Pons (tissue), 1 donor: Measurements from ENCODE around the gene CD6.

Experiments
- DNase-seq: peaks from one replicate; pipeline ENCODE4 v3.0.0-alpha.2; 2016; ENCODE audit warnings: low spot score

CD6 gene

DNA sequence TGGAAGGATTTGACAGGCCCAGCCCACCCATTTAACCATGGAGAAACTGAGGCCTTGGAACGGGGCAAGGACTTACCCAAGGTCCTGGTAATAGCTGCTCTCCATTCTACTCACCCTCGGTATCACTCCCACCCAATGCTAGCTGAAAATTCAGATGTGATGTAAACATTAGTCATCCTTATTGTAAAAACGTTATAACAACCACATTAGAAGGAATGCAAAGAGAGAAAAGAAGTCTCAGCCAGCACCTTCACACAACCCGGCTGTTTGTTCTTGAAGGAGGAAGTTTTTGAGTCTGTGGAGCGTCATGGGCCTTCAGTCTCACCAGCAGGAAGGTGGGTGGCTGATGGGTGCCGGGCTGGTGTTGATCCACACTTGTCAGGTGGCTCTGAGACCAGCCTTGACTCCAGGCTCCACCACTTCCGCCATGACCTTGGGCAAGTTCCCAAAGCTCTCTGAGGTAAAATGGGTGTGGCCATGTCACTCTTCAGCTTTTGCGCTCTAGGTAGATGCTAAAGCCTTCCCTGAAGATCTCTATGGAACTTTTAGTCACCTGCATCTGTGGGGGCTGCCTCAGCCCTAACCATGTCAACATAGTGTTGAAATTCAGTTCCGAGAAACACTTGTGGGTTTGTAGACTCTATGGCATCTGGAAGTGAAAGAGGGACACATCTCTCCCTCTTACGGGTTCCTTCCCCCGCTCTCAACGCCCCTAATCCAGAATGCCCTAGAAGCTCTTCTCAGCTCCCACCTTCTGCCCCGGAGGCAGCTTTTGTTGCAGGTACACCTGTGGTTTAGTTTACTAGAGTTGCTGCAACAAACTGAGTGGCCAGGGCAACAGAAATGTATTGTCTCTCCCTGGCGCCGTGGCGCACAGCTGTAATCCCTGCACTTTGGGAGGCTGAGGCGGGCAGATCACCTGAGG, 14.8 kb downstream of the CD6 start:
- DNase-seq, result peak; percentile 20

DNA sequence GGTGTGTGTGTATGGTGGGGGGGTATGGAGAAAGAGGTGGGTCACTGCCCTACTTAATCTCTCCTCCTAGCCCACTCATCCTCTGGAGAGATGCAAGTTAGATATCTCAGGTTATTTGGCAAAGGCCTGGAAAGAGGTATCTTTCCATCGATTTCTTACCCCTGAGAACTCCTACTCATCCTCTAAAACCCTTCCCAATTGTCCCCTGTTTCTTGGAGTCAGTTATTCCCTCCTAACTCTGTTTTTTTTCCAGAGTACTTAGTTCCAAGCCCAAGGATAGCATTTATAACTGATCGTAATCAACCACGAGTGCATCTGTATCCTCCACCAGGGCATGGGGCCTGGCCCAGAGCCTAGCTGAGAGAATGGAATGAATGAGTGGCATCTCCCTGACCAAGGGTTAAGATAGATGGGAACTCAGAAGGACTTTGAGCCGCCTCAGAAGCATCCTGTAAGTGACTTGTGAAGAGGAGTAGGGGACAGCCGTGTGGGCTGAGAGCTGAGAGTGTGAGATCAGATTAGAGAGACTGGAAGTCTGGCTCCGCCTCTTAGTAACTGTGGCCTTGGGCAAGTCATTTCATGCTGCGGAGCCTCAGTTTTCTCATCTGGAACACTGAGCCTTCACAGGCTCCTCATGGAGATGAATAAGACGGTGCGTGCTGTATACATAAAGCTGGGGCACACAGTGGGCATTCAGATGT, 16.2 kb downstream of the CD6 start:
- DNase-seq, result no peak

DNA sequence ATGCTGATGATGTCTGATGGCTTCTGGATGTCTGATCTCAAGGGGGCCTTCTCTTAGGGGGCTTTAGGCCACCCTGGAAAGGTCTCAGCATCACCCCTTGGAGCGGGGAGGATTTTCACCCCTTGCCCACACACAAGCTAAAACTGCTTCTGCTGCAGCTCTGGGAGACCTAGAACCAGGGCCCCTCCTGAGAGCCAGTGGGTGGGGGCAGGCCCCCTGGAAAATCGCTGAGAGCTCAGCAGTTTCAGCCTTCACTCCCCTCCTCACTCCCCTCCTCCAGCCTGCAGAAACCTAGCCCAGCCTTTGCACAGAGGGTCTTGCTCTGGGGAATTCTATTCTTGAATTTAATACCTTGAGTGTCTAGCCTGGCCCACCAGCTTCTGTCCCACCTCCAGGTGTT, 17.2 kb downstream of the CD6 start:
- no peak for DNase-seq

DNA sequence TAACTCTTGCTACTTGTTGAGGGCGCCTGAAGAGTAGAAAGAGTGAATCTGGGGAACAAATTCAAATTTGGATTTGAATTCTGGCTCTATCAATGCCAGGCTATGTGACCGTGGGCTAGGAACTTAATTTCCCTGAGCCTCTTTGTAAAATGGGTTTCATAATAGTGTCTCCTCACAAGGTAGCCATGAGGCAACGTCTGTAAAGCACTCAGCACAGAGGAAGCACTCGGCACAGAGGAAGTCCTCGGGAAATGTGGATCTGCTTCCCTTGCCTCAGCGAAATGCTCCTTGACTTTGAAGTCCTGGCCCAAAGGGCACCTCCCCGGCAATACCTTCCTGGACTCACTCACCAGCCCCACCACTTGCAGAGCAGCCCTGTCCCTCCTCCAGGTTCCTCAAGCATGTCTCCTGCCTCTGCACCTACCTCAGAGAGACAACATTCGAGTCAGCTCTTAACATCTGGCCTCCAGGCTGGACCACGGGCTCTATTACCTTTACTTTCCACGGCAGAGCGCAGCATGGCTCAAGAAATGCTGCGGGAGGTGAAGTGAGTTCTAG, 17.7 kb downstream of the CD6 start:
- DNase-seq, result no peak

DNA sequence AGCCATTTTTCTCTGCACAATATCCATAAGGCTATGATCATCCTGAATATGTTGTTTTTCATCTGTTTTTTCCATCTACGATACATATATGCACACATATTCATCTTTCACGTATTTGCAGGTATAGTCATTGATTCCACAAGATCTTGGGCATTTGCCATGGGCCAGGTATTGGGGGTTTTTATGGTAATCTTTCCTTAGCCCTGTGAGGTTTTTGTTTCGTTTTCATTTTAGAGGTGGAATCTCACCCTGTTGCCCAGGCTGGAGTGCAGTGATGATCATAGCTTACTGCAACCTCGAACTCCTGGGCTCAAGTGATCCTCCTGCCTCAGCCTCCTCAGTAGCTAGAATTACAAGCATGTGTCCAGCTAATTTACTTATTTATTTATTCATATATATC, 20.0 kb downstream of the CD6 start:
- no peak for DNase-seq

DNA sequence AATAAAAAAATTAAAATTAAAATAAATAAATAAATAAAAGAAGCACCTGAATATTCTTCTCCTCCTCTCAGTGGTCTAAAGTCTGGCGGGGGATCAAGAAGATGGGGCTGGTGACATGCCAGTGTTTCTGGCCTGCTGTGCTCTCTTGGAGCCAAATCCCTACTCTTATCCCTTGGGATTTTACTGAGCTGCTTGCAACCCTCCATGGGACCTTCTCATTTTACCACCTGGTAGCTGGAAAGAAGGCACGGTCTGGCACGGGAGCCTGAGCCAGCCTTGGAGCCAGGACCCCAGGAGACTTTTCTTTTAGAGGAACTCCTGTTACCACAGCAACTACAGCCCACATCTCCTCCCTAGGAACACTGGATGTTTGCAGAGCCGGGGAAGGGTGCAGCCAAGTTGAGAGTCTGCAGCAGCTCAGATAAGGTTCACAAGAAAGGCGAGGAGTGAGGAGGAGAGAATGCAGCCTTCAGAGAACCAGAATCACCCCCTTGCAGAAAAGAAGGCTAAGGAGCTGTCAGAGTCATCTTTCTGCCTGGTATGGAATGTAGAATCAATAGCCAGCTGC, 21.4 kb downstream of the CD6 start:
- no peak for DNase-seq

DNA sequence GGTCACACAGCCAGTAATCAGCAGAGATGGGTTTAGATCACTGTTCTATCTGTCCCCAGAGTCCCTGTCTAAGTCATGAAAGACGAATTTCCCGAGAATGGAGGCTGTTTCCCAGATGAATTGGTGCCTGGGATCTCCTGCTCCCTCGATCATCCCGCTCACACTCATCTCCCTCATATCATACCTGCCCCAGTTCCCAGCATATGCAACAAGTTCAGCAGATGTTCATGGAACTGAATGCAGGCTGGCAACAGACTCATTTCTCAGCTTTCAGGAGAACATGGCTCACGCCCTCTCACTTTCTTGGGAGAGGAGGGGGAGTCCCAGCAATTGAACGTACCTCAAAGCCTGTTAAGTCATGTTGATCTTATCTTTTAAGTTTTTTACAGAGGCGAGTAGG, 22.1 kb downstream of the CD6 start:
- no peak for DNase-seq

DNA sequence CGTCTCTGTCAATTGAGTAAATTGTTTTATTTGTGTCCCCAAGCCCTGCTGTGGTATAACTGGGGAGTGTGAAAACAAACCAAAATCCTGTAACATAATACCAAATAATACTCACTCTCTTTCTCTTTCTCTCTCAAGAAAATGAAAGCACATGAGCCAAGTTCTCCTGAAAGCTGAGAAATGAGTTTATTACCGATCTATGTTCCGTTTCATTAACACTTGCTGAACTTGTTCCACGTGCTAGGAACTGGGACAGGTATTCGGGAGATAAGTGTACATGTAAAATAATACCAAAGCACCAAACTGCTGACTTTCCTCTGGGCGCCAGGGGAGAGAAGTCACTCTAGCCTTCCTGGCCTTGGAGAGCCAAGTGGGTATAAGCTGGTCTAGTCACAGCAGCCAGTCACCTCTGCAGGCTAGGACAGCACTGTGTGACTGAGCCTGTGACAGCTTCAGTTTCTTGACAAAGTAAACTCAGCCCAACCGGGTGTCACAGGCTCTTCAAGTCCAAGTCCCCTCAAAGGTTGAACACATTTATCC, 23.1 kb downstream of the CD6 start:
- DNase-seq, result no peak

DNA sequence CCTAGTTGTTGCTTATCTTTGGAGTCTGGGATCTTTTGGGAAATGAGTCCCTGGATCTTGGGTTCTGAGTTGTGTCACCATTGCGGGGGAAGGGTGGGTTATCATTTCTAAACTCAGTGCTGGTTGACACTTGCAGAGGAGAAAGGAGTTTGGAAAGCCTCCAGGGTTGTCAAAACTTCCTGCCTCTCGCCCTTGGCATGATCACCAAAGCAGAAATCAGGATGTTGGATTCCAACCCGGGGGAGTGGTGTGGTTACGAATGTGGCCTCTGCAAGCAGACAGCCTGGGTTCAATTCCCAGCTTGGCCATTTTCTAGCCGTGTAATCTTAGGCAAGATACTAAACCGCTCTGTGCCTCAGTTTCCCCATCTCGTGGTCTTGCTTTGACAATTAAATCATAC, 24.3 kb downstream of the CD6 start:
- no peak for DNase-seq

DNA sequence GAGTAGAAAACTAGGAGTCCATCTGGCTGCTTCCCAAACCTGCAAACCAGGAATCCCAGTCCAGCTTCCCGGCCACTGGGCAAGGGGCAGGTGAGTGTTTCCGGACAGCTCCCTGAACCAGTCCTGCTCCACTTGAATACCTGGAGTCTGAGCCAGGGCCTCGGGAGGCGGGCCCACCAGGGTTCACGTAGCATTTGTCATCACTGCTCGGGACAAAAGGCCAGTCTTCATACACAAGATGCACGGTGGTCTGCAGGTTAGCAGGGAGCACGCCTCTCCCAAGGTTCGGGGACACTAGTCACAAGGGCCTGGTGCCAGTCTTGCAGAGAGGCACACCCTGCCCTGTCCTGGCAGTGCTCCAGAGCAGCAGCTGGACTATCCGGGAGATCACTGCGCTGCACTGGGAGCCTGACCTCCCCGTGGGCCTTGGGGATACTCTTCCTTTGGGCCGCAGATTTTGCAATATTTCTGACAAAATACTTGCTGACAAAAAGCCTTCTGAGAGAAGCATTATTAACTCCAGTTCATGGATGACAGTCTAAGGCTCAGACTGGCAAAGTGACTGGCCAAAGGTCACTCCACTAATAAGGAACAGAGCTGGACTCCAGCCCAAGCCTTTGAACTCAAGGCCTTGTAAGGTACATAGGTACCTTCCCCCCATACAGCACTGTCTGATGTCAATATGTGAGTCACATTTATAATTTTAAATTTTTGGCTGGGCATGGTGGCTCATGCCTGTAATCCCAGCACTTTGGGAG, 25.1 kb downstream of the CD6 start:
- DNase-seq, result no peak

DNA sequence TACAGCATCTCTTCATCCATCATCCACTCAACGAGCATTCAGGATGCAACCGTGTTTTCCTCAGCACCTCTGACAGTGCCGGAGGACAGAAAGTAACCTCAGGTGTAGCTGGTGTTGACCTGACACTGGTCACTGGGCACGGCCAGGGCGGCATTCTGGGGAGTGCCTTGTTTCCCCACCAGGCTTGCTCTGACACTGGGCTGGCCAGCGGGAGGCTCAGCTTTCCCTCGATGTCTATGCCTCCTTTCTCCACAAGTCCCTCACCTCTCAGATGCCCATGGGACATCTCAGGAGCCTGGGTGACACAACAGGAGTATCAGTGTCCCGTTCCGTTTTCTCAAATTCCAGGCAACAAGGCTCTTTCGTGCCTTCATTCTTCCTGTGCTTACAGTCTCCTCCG, 28.9 kb downstream of the CD6 start:
- no peak for DNase-seq

DNA sequence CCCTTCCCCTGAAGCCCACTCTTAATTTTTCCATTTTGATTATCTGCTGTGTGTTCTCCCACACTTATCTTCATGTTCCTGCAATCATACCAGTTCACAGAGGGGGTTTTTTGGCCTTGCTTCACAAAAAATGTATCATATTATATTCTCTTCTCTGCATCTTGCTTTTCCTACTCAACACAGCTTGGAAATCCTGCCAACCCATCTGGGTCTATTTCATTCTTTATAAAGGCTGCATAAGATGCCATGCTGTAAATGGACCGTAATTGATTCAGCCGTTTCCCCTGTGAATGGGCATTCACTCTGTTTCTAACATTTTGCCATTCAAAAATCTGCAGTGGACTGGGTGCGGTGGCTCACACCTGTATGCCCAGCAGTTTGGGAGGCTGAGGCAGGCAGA, 30.5 kb downstream of the CD6 start:
- no peak for DNase-seq

DNA sequence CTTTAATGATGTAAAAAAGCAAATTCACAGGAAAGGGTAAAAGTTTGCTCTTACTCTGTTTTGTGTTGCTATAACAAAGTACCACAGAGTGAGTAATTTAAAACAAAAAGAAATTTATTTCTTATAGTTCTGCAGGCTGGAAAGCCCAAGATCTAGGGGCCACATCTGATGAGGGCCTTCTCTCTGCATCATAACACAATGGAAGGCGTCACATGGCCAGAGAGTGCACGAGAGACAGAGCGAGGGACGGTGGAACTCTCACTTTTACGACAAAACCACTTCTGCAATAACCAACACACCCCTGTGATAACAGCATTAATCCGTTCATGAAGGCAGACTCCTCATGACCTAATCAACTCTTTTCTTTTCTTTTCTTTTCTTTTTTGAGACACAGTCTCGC, 31.1 kb downstream of the CD6 start:
- no peak for DNase-seq

DNA sequence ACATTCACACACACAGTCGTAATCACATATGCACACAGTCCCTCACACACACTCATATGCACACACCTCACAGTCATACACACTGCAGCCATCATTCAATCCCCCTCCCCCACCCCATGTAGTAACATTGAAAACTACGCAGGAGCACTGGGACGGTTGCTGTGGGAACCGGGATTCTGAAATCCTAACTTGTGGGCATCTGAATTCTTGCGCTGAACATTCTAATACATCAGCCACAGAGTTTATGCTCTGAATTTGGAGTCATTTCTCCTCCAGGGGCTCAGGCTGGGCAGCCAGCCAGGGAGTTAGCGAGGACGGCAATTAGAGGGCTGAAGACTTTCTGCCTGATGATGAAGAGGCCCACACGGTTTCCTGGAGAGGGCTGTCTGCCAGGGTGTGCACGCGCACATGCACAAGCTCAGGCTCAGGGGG, 32.7 kb downstream of the CD6 start:
- no peak for DNase-seq

DNA sequence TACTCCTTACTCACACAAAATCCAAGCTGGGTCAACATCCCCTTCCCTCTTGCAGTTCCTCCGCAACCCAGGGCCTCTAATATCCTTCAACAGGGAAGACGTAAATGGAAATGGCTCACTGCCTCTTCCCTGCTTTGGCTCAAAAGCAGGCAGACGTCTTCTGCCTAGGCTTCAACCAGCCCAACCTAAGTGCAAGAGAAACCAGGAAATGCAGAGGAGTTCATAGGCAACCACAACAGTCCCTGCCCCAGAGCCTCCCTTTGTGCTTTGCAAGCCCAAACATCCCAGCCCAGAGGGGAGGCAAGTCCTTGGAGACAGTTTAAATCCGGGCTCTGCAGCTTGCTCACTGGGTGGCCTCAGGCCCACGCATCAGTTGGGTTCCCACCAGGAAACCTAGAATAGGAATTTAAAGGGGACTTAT, 33.3 kb downstream of the CD6 start:
- DNase-seq, result no peak

DNA sequence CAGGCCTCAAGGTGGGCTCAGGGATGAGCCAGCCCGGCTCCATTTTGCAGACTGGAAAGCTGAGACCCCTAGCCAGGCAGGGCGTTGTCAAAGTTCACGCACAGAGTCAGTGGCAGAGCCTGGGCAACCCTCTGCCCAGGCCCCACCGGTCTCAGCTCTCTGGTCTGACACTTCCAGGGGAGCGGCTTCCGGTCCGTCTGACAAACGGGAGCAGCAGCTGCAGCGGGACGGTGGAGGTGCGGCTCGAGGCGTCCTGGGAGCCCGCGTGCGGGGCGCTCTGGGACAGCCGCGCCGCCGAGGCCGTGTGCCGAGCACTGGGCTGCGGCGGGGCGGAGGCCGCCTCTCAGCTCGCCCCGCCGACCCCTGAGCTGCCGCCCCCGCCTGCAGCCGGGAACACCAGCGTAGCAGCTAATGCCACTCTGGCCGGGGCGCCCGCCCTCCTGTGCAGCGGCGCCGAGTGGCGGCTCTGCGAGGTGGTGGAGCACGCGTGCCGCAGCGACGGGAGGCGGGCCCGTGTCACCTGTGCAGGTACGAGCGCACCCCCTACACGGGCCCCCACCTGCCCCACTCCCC, 36.0 kb downstream of the CD6 start:
- no peak for DNase-seq

DNA sequence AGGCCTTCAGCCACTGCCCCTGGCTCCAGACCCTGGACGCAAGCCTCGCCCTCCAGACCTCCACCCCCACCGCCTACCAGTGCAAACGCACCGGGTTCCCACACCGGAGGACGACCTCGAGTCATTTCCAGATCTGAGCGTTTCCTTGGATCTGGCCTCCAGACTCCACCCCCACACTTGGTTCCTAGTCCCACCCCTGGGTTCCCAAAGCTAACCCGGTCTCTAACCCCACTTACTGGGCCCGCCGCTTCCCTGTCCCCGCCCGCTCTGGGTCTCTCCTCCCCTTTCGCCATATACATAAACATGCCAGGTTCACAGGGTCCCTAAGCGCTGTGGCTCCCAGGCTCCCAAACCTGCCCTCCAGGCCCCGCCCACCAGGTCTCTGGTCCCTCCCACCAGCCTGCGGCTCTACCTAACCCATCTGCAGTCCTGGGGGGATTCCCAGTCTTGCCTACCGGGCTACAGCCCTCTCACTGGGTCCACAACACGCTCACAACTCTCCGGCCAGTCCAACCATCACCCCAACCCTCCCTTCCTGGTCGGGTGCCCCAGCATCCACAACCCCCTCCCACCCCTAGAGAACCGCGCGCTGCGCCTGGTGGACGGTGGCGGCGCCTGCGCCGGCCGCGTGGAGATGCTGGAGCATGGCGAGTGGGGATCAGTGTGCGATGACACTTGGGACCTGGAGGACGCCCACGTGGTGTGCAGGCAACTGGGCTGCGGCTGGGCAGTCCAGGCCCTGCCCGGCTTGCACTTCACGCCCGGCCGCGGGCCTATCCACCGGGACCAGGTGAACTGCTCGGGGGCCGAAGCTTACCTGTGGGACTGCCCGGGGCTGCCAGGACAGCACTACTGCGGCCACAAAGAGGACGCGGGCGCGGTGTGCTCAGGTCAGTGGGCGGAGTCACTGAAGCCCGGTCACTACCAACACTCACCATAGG, 36.7 kb downstream of the CD6 start:
- DNase-seq, result no peak

DNA sequence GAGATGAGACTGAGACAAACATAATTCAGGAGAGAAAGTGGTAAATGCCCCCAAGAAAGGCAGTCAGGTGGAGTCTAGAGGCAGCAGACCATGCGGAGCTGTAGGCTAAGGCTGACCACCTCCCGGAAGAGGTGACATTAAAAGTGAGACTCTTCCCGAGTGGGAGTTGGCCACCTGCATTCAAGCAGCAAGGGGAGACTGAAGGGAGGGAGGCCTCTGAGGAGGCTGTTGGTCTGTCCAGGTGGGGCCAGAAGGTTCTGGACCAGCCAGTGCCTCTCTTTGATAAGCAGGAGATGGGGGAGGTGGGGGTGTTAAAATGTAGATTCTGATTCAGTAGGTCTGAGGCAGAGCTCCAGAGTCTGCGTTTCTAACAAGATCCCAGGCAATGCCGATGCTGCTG, 37.5 kb downstream of the CD6 start:
- DNase-seq, result no peak

DNA sequence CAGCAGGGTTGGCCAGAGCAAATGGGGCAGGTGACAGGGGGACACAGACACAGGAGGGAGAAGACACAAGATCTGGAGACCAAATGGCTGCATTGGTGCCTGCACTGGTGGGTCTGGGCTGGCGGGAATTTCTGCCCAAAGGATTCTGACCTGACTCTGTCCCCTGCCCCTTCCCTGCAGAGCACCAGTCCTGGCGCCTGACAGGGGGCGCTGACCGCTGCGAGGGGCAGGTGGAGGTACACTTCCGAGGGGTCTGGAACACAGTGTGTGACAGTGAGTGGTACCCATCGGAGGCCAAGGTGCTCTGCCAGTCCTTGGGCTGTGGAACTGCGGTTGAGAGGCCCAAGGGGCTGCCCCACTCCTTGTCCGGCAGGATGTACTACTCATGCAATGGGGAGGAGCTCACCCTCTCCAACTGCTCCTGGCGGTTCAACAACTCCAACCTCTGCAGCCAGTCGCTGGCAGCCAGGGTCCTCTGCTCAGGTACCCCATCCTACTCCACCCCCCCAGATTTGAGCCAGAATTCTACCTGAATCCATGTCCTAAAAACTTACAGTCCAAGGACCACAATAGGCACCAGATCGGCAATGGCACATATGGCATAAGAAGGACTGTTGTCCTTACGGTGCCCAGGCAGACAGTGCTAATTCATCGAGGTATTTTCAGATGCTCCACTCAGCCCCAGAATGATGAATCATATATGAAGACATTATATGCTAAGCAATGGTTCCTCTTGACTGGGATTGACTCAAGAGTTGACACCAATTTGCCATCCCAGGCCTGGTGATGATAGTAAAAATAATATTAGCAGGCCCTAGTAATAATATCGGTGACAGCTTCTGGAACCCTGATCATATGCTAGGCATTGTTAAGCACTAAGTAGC, 38.2 kb downstream of the CD6 start:
- DNase-seq, result no peak
